Measurements from ENCODE around the gene ZMIZ1.

Gene ZMIZ1

DNA sequence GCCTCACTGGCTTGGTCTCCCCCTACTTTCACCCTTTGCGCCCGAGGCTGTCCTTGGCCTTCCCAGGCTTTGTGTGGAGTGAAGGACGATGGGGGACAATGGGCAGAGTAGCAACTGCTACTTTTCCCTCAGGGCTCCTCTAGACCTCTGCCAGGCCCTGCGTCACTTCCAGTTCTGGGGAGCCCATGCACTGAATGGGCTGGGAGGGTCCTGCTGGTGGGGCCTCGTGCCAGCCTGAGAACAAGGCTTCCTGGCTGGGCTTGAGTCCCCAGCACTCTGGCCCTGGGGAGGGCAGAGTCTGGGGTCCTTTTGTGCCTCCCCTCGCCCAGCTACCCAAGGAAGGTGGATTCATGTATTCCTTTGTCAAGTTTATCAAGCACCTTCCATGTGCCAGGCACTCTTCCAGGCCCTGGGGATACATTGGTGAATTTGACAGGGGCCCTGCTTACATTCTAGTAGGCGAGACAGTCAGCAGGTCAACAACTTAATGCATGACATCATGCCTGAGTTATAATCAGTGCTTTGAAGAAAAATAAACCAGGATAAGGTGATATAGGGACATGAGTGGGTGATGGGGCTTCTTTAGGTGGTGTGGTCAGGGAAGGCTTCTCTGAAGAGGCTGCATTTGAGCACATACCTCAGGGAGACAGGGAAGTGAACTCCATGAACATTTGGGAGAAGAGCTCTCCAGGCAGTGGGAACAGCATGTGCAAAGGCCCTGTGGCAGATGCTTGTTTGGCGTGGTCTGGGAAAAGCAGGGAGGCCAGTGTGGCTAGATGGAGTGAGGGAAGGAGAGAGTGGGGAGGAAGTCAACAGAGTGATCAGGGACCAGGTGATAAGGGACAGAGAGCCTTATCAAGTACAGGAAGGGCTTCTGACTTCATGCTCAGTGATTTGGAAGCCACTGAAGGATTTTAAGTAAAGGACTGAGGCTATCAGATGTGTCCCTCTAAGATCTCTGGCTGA is 14.1 kb downstream of the ZMIZ1 start:
- DNase-seq, result no peak

DNA sequence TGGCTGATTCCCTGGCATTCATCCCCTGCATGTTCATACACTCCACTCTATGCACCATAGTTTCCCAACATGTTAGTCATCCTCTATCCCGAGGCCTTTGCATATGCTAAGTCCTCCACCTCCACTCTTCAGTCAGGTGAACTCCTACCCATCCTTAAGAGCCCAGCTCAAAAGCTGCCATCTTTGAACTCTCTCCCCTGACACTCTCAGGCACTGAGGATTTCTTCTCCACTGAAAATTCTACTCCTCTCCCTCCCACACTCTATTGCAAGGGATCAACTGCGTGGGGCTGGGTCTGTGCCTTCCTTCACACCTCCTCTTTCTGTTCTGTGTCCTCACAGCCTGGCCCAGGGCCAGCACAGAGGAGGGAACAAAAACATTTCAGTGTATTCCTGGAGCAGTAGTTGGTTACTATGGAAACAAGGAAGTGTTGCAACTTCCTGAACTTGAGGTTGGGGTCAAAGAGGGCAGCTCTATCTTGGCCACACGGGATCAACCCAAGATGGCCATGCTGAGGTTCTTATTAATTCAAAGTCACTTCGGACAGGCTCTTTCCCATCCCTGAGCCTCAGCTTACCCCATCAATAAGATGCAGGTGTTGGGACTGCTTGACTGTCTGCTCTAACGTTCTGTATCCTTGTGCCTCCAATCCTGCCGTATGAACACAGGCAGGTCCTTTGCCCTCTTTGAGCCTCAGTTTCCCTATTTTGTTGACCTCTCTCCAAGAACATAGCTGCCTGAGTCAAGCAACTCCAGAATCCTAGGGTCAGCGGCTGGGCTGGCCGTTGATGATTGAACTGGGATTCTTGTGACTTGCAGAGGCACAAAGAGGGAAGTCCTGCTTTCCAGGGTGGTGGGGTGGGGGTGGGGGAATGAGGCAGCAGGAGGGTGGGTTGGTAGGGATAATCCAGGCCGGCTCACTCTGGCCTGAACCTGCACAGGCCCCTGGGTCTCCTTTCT is 15.5 kb downstream of the ZMIZ1 start:
- DNase-seq, result no peak

DNA sequence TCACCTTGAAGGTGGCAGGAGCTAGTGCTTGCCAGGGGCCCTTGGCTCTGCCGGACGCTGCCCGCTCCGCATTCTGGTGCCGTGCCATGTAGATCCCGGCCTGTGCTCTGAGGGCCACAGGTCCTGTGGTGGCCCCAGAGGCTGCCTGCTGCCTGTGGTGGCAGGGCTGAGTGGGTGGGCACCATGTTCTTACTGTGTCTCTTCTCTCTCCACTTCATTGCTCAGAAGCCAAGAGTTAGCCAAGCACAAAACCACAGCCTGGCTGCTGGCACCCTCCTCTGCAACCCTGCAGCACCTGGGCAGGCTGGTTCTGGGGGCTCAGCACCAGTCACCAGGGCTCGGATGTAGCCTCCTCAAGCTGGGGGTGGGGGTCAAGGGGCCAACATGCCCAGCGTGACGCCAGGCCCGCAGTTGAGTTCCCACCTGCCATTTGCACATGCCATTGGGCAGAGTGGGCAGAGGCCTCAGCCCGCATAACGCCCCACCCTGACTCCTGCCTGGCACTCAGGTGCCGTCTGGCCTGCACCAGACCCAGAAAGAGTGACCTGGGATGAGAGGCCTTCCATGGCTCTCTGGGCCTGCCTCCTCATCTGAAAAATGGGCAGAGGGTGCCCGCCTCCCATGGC is 16.3 kb downstream of the ZMIZ1 start:
- no peak for DNase-seq

DNA sequence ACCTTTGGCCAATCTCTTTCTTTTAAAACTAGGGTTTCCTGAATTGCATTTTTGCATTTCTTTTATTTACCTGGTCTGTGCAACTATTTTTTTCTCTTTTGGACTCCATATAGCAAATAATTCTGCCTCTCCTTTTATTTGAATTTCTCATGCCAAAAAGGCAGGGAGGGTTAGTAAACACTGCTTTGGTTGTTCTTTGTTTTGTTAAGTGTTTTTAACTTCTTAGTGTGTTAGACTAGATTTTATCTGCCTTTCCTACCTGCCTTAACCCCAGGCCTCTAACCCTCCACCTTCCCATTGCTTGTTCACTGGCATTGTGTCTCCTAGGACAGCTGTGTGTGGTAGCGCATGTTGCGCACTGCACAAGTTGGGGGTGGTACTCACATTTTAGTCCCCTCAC is 18.1 kb downstream of the ZMIZ1 start:
- no peak for DNase-seq

DNA sequence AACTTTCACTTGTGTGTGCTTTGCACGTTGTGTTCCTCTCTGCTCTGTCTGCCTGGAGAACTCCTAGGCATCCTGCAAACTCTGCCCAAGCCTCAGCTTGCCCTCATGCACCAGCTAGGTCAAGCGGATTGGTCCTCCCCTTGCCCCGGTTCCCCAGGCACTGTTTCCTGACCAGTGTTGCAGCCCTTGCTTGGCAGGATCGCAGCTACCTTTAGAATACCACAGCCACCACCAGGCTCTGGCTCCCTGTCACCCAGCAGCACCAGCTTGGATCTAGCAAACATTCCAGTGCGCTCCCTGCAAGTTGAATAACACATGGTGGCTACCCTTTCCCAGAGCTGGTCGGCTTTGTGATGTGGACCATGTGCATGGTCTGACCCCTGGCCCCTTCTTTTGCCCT is 19.0 kb downstream of the ZMIZ1 start:
- DNase-seq, result no peak

DNA sequence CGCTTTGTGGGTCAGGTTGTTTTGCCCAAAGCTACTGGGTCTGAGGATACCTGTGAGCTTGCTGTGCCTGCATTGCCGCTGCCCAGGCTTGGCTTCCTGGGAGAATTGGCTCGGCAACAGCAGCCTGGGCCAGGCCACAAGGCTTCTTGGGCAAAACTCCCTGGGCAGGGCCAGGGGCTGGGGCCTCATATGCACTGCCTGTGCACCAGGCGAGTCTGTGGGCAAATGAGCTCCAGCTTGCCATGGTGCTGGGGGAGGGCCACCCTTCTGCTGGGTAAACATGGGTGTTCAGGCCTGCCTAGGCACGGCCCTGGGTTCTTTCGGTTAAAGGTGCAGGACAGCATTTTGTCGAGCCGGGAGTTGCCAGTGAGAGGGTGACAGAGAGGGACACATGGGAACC is 19.4 kb downstream of the ZMIZ1 start:
- no peak for DNase-seq

DNA sequence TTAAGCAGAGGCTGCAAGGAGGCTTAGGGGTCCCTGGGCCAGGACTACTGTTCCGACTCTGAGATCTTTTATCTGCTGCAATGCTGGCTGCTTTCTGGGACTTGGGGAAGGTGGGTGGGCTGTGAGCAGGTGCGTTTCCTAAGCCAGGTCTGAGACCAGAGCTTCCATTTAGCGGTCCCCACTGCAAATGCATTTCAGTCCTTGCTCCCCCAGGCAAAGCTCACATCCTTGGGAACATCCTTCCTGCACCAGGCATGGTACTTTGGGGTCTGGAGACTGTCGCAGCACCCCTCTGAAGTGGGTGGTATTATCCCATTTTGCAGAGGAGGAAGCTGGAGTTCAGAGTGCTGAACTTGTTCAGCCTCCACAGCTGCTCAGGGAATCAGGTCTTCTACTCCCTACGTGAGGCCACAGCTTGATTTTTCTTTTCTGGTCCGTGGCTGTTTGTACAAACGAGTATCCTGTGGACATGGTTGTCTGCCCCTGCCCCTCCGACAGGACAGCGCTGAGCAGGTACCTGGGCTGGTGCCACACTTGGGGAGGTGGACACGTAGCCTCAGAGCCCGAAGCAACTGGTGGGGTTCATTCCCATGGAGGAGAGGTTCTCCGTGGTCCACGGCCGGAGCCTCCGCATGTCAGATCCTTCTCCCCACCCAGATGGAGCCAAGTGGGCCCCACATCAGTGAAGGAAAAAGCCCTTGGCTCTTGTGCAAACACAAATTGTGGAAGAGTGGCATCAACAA is 20.0 kb downstream of the ZMIZ1 start:
- DNase-seq, result no peak

DNA sequence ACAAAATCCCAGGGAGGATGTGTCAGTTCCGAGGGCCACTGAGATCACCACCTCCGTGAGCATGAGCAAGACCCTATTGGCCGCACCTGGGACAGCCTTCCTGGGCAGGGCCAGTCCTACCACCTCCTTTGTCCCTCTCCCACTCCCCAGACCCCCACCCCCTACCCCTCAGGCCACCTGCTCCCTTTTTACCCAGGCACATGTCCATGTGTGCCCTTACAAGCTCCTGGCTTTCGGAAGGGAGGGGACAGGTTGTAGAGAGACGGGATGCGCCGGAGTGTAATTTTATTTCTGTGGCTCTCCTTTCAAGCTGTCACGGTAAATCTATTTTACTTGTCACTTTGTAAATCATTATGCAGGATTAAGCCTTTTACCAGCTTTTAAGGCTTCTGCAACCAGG is 20.9 kb downstream of the ZMIZ1 start:
- no peak for DNase-seq

DNA sequence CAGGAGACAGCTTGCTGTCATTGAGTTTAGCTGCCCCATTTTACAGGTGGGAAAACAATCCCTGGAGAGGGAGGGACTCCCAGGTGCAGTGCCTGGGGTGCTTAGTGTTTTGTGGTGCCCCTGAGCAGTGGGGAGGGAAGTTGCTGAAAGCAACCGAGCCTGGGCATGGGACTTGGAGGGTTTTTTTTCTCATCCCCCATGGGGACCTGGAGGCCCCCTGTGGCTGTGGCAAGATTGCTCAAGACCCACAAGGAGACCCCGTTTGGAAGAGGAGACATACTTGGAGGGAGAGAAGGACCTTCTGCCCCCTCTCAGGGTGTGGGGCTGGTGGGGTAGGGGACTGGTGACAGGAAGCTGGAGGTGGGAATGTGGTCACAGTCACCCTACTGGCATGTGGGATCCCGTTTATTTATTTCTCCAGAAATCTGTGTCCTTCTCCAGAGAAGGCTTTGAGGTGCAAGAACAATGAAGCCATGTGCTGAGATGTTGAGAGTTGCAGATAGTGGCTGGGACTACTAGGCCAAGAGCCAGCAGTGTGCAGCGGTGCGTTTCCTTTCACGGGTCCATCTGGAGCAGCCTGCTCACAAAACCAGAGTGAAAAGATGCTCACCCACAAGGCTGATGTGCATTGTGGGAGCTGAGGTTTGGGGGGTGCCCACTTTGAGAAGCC is 21.5 kb downstream of the ZMIZ1 start:
- no peak for DNase-seq

DNA sequence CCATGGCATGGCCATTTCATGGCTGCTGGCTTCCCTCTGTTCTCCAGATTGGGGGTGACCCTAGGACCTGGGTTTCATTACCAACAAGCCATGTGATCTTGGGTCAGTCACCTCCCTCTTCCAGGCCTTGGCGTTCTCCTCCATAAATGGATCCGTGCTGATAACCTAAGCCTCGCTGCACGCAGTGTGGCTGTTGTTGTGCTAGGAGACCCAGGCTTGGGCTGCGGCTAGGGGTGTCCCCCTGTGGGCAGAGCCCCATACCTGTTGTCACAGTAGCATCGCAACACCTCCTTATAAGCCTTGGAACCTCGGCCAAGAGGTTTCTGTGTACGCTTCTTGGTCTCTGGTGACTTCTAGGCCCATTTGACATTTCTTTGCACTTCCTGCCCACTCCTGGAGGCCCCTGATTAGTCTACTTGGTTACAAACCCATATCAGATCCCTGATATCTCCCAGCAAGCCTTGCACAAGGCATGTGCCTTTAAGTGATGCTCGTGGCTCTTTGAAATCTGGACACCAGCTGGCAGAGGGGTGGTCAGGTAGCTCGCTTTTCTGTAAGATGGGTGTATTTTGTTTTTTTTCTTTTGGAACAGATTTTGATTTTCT is 23.6 kb downstream of the ZMIZ1 start:
- DNase-seq, result no peak

DNA sequence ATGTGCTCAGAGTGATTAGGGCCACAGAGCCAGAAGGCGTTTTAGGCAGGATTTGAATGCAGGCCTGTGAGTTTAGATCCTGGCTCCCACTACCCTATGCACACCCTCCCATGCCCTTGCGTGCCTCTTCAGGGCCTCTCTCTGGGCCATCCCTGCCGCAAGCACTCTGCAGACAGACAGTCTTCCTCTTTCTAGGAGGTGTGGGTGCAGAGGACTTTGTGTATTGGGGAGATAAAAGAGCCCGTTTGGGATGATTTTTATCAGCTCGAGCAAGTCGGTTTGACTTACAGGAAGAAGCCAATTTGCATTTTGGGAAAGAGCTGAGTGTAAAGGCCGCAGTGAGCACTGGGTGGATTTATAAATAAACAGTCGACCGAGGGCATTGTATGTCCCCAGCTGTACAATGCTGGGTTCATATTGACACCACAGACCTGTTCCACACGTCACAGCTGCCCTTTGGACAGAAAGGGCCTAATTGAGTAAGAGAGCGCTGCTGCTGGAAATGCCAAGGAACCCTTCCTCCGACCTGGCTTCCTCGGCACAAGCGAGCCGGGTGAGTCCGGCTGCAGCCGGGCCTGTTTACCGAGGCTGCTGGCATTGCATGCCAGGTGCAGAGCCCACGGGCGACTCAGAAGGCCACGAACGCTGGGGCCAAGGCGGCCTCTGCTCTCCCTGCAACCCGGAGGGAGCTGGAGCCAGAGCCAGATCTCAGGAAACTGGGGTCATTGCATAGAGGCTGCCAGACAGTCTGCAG is 25.1 kb downstream of the ZMIZ1 start:
- DNase-seq, result no peak

DNA sequence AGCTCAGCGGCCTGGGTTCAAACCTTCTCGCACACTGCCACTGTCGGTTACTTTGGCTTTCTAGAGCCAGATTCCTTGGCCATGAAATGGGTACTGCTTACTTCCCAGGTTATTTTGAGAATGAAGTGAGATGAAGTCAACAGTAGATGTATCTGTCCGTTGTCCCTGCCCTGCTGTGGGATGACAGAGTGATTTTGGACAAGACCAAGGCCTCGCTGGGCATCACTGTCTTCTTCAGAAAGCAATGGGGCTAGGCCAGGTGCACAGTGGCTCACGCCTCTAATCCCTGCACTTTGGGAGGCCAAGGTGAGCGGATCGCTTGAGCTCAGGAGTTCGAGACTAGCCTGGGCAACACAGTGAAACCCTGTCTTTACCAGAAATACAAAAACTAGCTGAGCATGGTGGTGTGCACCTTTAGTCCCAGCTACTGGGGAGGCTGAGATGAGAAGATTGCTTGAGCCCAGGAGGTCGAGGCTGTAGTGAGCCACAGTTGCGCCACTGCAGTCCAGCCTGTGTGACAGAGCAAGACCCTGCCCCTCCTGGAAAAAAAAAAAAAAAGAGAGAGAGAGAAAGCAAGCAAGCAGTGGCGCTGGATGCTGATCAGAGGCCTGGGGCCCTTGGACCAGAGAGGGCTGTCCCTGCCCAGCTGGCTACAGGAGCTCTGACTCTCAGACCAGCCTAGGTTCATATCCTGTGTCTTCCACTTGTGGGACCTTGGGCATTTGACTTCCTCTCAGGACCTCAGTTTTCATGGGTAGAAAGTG is 25.8 kb downstream of the ZMIZ1 start:
- no peak for DNase-seq

DNA sequence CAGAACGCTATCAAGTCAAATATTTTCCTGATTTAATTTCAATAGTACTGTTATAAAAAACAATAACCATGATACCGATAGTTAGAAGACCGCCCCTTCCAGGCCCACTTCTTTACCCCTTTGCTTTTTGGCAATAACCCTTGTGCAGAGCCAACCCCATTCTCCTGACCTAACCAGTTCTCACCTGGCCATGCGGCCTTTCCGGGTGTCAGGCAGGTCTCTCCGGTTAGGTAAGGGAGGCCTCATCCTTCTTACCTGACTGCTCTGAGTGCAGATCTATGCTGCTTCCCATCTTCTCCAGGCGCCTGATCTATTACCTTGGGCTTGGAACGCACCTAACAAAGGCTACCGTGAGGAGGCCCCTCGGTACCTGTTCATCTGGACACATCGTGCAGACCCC is 26.6 kb downstream of the ZMIZ1 start:
- no peak for DNase-seq

DNA sequence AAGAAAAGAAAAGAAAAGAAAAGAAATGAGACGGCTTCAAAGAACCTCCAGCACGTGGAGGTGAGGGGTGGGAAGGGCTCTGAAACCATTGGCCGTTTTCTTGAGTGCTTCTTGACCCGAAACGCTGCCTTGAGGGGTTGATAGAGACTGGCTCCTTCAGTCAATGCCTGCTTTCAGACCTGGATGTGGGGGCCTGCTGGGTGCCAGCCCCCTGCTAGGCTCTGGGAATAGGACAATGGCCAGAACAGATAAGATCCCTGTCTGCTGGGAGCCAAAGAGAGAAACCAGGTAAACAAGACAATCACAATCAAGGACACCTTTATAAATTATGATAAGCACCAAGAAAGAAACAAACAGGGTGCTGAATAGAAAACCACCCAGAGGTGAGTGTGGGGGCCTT is 27.7 kb downstream of the ZMIZ1 start:
- DNase-seq, result no peak

DNA sequence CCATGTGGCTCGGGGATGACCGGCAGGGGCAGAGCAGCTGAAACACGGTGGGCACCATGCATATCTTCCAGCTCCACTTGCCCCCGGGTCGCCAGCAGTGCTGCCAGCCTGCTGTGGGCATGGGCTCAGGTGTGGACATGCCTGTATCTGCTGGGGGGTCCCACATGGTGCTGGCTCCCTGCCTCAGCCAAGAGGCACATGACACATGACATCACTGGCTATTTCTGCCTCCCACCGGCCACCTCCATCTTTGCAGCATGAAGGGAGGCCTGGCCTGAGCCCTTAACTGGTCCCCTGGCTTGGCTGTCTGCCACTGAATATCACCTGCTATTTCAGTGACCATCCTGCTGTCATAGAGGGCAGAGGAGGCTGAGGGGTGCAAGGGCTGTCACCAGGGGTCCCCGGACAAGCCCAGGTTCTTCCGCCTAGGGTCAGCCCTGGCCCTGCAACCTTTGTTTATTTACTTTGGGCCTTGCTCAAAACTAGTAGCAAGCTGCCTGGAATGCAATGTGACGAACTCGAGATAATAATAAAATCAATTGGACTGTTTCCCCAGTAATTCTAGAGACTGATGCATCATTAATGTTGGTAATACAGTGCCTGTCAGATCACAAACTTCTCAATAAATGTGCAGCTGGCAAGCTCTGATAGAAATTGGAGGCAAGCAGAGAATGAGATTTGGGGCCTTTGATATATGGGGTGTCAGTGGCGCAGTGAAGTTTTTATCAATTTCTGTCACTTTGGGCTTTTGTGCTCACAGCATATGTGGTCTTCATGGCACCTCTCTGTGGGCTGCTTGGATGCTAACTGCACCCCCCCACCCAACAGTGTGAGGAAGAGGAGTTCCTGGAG is 28.5 kb downstream of the ZMIZ1 start:
- no peak for DNase-seq

DNA sequence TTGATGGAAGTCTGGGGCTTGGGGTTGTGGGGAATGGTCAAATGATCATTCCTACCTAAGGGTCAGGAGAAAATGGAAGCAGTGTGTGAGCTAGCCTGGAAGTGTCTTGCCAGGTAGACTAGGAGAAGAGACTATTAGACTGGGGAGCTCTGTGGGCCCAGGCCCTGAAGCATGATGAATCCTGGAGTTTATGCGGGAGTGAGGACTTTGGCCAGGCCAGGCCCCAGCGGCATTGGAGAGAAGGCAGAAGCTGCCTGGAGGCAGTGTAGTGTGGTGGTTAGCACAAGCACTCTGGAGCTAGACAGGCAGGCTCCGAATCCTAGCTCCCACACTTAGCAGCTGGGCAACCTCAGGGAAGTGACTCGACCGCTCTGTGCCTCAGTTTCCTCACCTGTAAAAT is 29.3 kb downstream of the ZMIZ1 start:
- DNase-seq, result no peak

DNA sequence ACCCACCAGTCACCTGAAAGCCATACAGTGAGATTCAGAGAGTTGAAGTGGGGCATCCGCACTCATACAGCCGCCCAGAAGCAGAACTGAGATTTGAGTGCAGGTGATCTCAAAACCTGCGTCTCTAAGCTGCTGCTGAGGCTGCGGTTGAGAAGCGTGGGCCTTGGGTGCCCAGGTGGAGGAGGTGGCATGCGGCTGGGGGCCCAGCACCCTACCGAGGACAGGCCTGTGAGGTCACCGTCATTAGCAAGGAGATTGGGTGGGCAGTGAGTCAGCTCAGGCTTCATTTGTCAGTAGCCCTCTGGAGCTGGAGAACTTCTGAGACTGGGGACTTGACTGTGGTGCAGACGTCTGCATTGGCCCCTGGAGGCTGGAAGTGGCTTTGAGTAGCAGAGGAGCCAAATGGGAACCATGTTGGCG is 29.8 kb downstream of the ZMIZ1 start:
- DNase-seq, result no peak

DNA sequence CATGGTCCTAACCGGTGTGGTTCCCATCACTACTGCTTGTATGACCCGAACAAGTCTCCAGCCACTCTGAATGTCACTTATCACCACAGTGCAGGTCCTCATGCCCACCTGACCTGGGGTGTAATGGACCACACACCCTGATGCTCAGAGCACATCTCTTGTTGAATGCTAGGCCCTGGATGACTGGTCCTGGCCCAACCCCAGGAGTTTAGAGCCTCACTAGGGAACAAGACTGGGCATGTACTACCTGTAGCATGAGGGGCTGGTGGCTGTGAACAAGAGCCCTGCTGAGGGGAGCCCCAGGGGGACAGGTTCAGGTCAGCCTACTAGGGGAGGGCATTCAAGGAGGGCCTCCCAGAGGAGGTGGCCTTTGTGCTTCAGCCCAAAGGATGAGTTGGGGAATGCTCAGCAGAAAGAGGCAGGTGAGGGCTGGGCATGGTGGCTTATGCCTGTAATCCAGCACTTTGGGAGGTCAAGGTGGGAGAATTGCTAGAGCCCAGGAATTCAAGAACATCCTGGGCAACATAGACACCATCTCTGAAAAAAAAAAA is 31.2 kb downstream of the ZMIZ1 start:
- DNase-seq, result no peak

DNA sequence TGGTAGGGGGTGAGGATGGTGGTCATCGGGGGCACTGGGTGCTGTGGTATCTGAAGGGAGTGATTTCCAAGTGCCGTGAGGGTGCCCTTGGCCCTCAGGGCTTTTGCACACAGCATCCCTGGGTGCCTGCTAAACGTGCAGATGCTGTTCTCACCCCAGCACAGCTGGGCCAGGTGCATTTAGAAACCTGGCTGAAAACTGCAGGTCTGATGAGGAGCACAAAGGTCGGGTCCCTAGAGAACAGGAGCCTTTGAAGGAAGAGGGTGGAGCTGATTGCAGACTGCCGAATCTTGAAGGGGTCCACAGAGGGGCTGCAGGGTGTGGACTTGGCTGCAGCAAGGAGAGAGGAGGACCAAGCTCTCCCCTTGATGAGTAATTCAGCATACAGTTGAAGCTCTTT is 32.0 kb downstream of the ZMIZ1 start:
- no peak for DNase-seq
